DMS 273 treated with DMSO at 0.1 percent for 48 hours (cell line): Measurements from ENCODE around the gene PPT2.
"Not testable (repeated sequence)": the region's sequence is repeated elsewhere in the genome, so short reads cannot be mapped to it uniquely, and the experiment has no call there.

Source experiments
- DNase-seq: peaks from one replicate; lab custom pipeline; 2025; lab: John Stamatoyannopoulos, UW

Gene PPT2

GRCh38 chr6:32127717-32128592 is 26.0 kb upstream of the PPT2 start, which contains the start of gene ATF6B:
TSS of gene ATF6B (minus strand) at chr6:32128246. CDS start at chr6:32128207, 39 bp downstream.
- DNase-seq: peak; percentile 99

- DNase-seq: no peak
Measured at GRCh38 chr6:32128751-32129296, 25.1 kb upstream of the PPT2 start.

- no peak for DNase-seq
Measured at GRCh38 chr6:32129297-32130088, 24.4 kb upstream of the PPT2 start.

GRCh38 chr6:32131439-32131948 is 22.4 kb upstream of the PPT2 start:
- no peak for DNase-seq

GRCh38 chr6:32132110-32132509 is 21.8 kb upstream of the PPT2 start:
- DNase-seq: no peak

- no peak for DNase-seq
Measured at GRCh38 chr6:32133786-32134185, 20.2 kb upstream of the PPT2 start.

- DNase-seq: no peak
Measured at GRCh38 chr6:32137454-32137853, 16.5 kb upstream of the PPT2 start.

GRCh38 chr6:32139590-32139989 is 14.4 kb upstream of the PPT2 start:
- DNase-seq: no peak

- no peak for DNase-seq
Measured at GRCh38 chr6:32140420-32141046, 13.4 kb upstream of the PPT2 start.

- not testable (repeated sequence) for DNase-seq
Measured at GRCh38 chr6:32144238-32144637, 9.7 kb upstream of the PPT2 start.

GRCh38 chr6:32146287-32146686 is 7.7 kb upstream of the PPT2 start:
- no peak for DNase-seq

GRCh38 chr6:32146687-32147086 is 7.3 kb upstream of the PPT2 start:
- no peak for DNase-seq

GRCh38 chr6:32147401-32148132 is 6.4 kb upstream of the PPT2 start:
- no peak for DNase-seq

GRCh38 chr6:32148289-32149091 is 5.5 kb upstream of the PPT2 start:
- no peak for DNase-seq

- no peak for DNase-seq
Measured at GRCh38 chr6:32149092-32149755, 4.7 kb upstream of the PPT2 start.

- DNase-seq: no peak
Measured at GRCh38 chr6:32149932-32150870, 3.7 kb upstream of the PPT2 start.

- DNase-seq: peak; percentile 89
Measured at GRCh38 chr6:32151181-32151862, 2.6 kb upstream of the PPT2 start.
